A549 (cell line): ENCODE results near the gene SIRPD. TPM values are rescaled to one million over a fixed set of nuclear protein-coding genes. Genes with fewer than 3 reads are reported as not detected.
A peak's percentile ranks its signal among the peaks of the same experiment; 100 is the strongest.

Experiments used
- ATAC-seq, 2 experiments: fragments of 200-7000 bp in 1 of 2; fragments of >200 bp in 1 of 2; cut with Nextera tagmentation in 1 of 2; cut with Tn5 transposase in 1 of 2; 3 replicates each; pipeline versions ENCODE4 v1.8.0 to v1.9.1; 2018 to 2020; ENCODE audit warnings: mild to moderate bottlenecking in 1 of 2, moderate library complexity in 1 of 2
- CTCF ChIA-PET: fragments of 300-600 bp; sonication (Branson Sonifier 250); formaldehyde crosslinking; extraction: SDS; loops from one replicate; lab custom pipeline; 2021; ENCODE audit warnings: antibody characterized with exemption, inconsistent platforms; lab: Yijun Ruan, JAX
- POLR2A ChIA-PET: fragments of 350-600 bp; formaldehyde crosslinking; extraction: SDS; loops from one replicate; lab custom pipeline; 2021; ENCODE audit warnings: antibody characterized with exemption, inconsistent platforms; lab: Yijun Ruan, JAX
- DNase-seq, 2 experiments: peaks; one replicate each; pipeline versions ENCODE4 v3.0.0 to v3.0.0-alpha.2; 2011 to 2016; ENCODE audit warnings: low read depth in 1 of 2, low spot score in 1 of 2
- FAIRE-seq: peaks from 2 replicates; lab custom pipeline; 2011; peaks lifted over from hg19 to GRCh38; lab: Jason Lieb, UNC
- H3K27ac ChIP-seq, 2 experiments: fragments of >200 bp; sonication (Bioruptor Twin); formaldehyde crosslinking; 3 replicates each; pipeline ENCODE4 v1.5.1; 2016 to 2017
- H3K4me1 ChIP-seq: fragments of >200 bp; sonication (Bioruptor Twin); formaldehyde crosslinking; 3 replicates; pipeline ENCODE4 v1.6.1; 2016
- H3K4me2 ChIP-seq: fragments of >200 bp; sonication (Bioruptor Twin); formaldehyde crosslinking; 3 replicates; pipeline ENCODE4 v1.6.1; 2016
- H3K4me3 ChIP-seq: fragments of >200 bp; sonication (Bioruptor Twin); formaldehyde crosslinking; 3 replicates; pipeline ENCODE4 v1.5.1; 2016
- H3K9me3 ChIP-seq: fragments of >200 bp; sonication (Bioruptor Twin); formaldehyde crosslinking; 3 replicates; pipeline ENCODE4 v1.6.1; 2016
- CBX8 ChIP-seq: fragments of 200-600 bp; sonication (generic); IDR thresholded peaks from 2 replicates; pipeline ENCODE4 v1.6.1; 2016
- CHD2 ChIP-seq: fragments of 150-350 bp; IDR thresholded peaks from 2 replicates; pipeline ENCODE4 v1.6.1; 2014; ENCODE audit warnings: low read length; ENCODE audit not compliant: partially characterized antibody
- CTCF ChIP-seq: fragments of >200 bp; sonication (Bioruptor Twin); formaldehyde crosslinking; IDR thresholded peaks from 3 replicates; pipeline ENCODE4 v1.5.1; 2016
- E2F6 ChIP-seq: IDR thresholded peaks from 2 replicates; pipeline ENCODE4 v1.6.1; 2012; ENCODE audit warnings: low read depth, borderline replicate concordance
- EHMT2 ChIP-seq: fragments of 200-600 bp; sonication (generic); IDR thresholded peaks from 2 replicates; pipeline ENCODE4 v1.6.1; 2016; ENCODE audit warnings: antibody characterized with exemption, low read depth, mild to moderate bottlenecking, moderate library complexity
- ELK1 ChIP-seq: fragments of 150-350 bp; IDR thresholded peaks from 2 replicates; pipeline ENCODE4 v1.6.1; 2014; ENCODE audit warnings: low read depth, mild to moderate bottlenecking, low read length
- ESRRA ChIP-seq: fragments of 150-350 bp; IDR thresholded peaks from 2 replicates; pipeline ENCODE4 v1.6.1; 2014; ENCODE audit warnings: mild to moderate bottlenecking, low read length, borderline replicate concordance
- FOSL2 ChIP-seq, 2 experiments: fragments of 450-650 bp in 1 of 2; fragments of >200 bp in 1 of 2; sonication (Bioruptor Twin) in 1 of 2; formaldehyde crosslinking; IDR thresholded peaks; 2 replicates each; pipeline versions ENCODE4 v1.5.0 to v1.6.1; 2016 to 2020; ENCODE audit warnings: mild to moderate bottlenecking in 1 of 2, moderate library complexity in 1 of 2
- HEYL ChIP-seq: fragments of 250-450 bp; sonication (Bioruptor Pico); IDR thresholded peaks from 2 replicates; pipeline ENCODE4 v1.8.0; 2021; ENCODE audit warnings: mild to moderate bottlenecking, moderate library complexity
- KDM1A ChIP-seq: fragments of 200-600 bp; sonication (generic); IDR thresholded peaks from 2 replicates; pipeline ENCODE4 v1.6.1; 2016; ENCODE audit warnings: low read depth, mild to moderate bottlenecking
- KDM5A ChIP-seq: fragments of 200-600 bp; sonication (generic); IDR thresholded peaks from 2 replicates; pipeline ENCODE4 v1.6.1; 2016; ENCODE audit warnings: antibody characterized with exemption, mild to moderate bottlenecking
- POLR2AphosphoS2 ChIP-seq: conservative IDR thresholded peaks from 2 replicates; pipeline ENCODE4 v1.6.1; 2012; ENCODE audit warnings: low read length, improper control_type of control experiment, inconsistent platforms
- RAD21 ChIP-seq, 2 experiments: fragments of >200 bp in 1 of 2; sonication (Bioruptor Twin) in 1 of 2; formaldehyde crosslinking in 1 of 2; IDR thresholded peaks in 1 of 2; conservative IDR thresholded peaks in 1 of 2; 2 replicates in 1 of 2; 3 replicates in 1 of 2; pipeline ENCODE4 v1.6.1; 2012 to 2018; ENCODE audit warnings: inconsistent platforms in 1 of 2
- REST ChIP-seq: fragments of 200-600 bp; sonication (generic); IDR thresholded peaks from 2 replicates; pipeline ENCODE4 v1.6.1; 2016; ENCODE audit warnings: antibody characterized with exemption, mild to moderate bottlenecking, moderate library complexity
- RFX5 ChIP-seq: fragments of 450-650 bp; IDR thresholded peaks from 2 replicates; pipeline ENCODE4 v1.7.1; 2014; ENCODE audit warnings: antibody characterized with exemption, mild to moderate bottlenecking, moderate library complexity
- SMC3 ChIP-seq: fragments of >200 bp; sonication (Bioruptor Twin); formaldehyde crosslinking; IDR thresholded peaks from 3 replicates; pipeline ENCODE4 v1.6.1; 2018; ENCODE audit warnings: inconsistent platforms
- TP53 ChIP-seq: fragments of 250-450 bp; sonication (Bioruptor Pico); IDR thresholded peaks from 2 replicates; pipeline ENCODE4 v1.5.0; 2021; ENCODE audit warnings: mild to moderate bottlenecking, moderate library complexity
- WGBS: methylation state at CpG from one replicate; pipeline ENCODE4 v1.1.6; 2017; ENCODE audit errors: missing lambda C conversion rate; 5-methylcytosine and 5-hydroxymethylcytosine counted together
- polyA plus RNA-seq, 4 experiments: library from polyadenylated mRNA; depleted of rRNA in 3 of 4; stranded (reverse); fragments of >200 nt; fragmentation: RNase III in 1 of 4; extraction: RNeasy Plus Mini Kit Qiagen cat#74134 plus additional on column Dnase treatment in 1 of 4; gene quantifications; 2 replicates in 3 of 4; 3 replicates in 1 of 4; pipeline ENCODE4 v1.2.3, GENCODE V29; 2011 to 2017
- TF ChIP-seq, protein P1 (sequence below): IDR thresholded peaks from 2 replicates; pipeline ENCODE4 v1.6.1; 2012
- TF ChIP-seq, protein P2 (sequence below): IDR thresholded peaks from 2 replicates; pipeline ENCODE4 v1.6.1; 2012

Gene SIRPD
- polyA plus RNA-seq, 2 of the 4 experiments (the other 2 are of a cell fraction) = not detected

- FAIRE-seq (peak; percentile 99), ATAC-seq (peak; percentile 98 to 100)
- H3K4me3 ChIP-seq = no peak overlapping the region
- no peak overlapping the region for H3K27ac ChIP-seq
- H3K4me1 ChIP-seq = peaks cover 9% of the 10 kb centered on the region; the same call in 1 of the 3 replicates
- under 1% methylated on average over 8 of the region's 8 CpGs for WGBS
- H3K9me3 ChIP-seq = peaks cover 8% of the 10 kb centered on the region; the same call in 1 of the 3 replicates
- no peak overlapping the region for H3K4me2 ChIP-seq
- ChIA-PET CTCF (interaction anchor here (0.5 to 9.9 kb wide), 98 partner anchors 8 to 1261 kb away, joined by 3 to 306 read pairs (median 5); partner anchors contain the start of genes NSFL1C and SIRPB2), POLR2A (interaction anchor here (0.7 to 1.5 kb wide), 3 partner anchors 37 to 273 kb away, joined by 3 to 7 read pairs (median 3); partner anchors contain the start of gene NSFL1C)
- TF ChIP-seq, protein P1, sequence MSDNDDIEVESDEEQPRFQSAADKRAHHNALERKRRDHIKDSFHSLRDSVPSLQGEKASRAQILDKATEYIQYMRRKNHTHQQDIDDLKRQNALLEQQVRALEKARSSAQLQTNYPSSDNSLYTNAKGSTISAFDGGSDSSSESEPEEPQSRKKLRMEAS = peak; percentile 53; the same call in 1 of the 2 replicates
- TF ChIP-seq FOSL2 (IDR thresholded peaks at IDR 0.05) (no peak), FOSL2 (CRISPR knock-in tag; IDR thresholded peaks at IDR 0.05) (0 out of 2 replicates have a peak, but pooled peaks have one; percentile 24), CTCF (peak; percentile 100), SMC3 (peak; percentile 97), EHMT2 (no peak), RAD21 (conservative IDR thresholded peaks at IDR 0.05 in 1 of 2, IDR thresholded peaks at IDR 0.05 in 1 of 2) (peak; percentile 98 to 99), KDM1A (no peak), RFX5 (no peak)
- TF ChIP-seq, all 56 proteins: peak for 5
- DNase-seq = peak; percentile 95
These were observed 53.8 kb downstream of the SIRPD start for GRCh38 chr20:1503564-1504227.

GRCh38 chr20:1500496-1500895, 57.0 kb downstream of the SIRPD start:
- TF ChIP-seq HEYL (CRISPR knock-in tag) (no peak), EHMT2 (no peak), CBX8 (no peak)
- TF ChIP-seq, protein P2, sequence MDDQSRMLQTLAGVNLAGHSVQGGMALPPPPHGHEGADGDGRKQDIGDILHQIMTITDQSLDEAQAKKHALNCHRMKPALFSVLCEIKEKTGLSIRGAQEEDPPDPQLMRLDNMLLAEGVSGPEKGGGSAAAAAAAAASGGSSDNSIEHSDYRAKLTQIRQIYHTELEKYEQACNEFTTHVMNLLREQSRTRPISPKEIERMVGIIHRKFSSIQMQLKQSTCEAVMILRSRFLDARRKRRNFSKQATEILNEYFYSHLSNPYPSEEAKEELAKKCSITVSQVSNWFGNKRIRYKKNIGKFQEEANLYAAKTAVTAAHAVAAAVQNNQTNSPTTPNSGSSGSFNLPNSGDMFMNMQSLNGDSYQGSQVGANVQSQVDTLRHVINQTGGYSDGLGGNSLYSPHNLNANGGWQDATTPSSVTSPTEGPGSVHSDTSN = no peak
- no peak overlapping the region for H3K4me2 ChIP-seq
- FAIRE-seq (no peak), DNase-seq (no peak), ATAC-seq (no peak)
- H3K4me3 ChIP-seq = no peak overlapping the region
- whole genome bisulfite sequencing = 48% methylated on average over 3 of the region's 3 CpGs
- CTCF ChIA-PET = interaction anchor here (0.7 to 4.8 kb wide), 6 partner anchors 9 to 336 kb away, joined by 3 to 32 read pairs (median 3); partner anchors contain the start of gene NSFL1C
- POLR2A ChIA-PET = no interaction called here
- H3K27ac ChIP-seq = no peak overlapping the region
- H3K4me1 ChIP-seq = peaks cover 4% of the 10 kb centered on the region; the same call in 1 of the 3 replicates
- peaks cover 8% of the 10 kb centered on the region; the same call in 1 of the 3 replicates for H3K9me3 ChIP-seq

- Histone ChIP-seq H3K4me3 (no peak overlapping the region), H3K27ac (no peak overlapping the region), H3K9me3 (peaks cover 8% of the 10 kb centered on the region; the same call in 1 of the 3 replicates), H3K4me2 (no peak overlapping the region), H3K4me1 (no peaks in the 10 kb centered on the region)
- ChIA-PET CTCF (interaction anchor here (0.7 to 4.8 kb wide), 9 partner anchors 10 to 277 kb away, joined by 3 to 32 read pairs (median 4); partner anchors contain the start of gene NSFL1C), POLR2A (no interaction called here)
- ATAC-seq (no peak), FAIRE-seq (no peak), DNase-seq (no peak)
- 60% methylated on average over 8 of the region's 8 CpGs for WGBS
- TF ChIP-seq E2F6 (no peak), ELK1 (no peak), KDM5A (no peak), POLR2AphosphoS2 (no peak), TP53 (CRISPR knock-in tag) (no peak), EHMT2 (no peak), REST (no peak), CHD2 (no peak), KDM1A (no peak), ESRRA (no peak)
These were observed 57.7 kb downstream of the SIRPD start for GRCh38 chr20:1499528-1500420.
